NCI-H187 treated with DMSO at 0.1 percent for 48 hours (cell line): Measurements from ENCODE around the gene OGFR.
A peak's percentile ranks its signal among the peaks of the same experiment; 100 is the strongest.

Experiments used
- DNase-seq: peaks from one replicate; lab custom pipeline; 2025; lab: John Stamatoyannopoulos, UW

OGFR gene

DNA sequence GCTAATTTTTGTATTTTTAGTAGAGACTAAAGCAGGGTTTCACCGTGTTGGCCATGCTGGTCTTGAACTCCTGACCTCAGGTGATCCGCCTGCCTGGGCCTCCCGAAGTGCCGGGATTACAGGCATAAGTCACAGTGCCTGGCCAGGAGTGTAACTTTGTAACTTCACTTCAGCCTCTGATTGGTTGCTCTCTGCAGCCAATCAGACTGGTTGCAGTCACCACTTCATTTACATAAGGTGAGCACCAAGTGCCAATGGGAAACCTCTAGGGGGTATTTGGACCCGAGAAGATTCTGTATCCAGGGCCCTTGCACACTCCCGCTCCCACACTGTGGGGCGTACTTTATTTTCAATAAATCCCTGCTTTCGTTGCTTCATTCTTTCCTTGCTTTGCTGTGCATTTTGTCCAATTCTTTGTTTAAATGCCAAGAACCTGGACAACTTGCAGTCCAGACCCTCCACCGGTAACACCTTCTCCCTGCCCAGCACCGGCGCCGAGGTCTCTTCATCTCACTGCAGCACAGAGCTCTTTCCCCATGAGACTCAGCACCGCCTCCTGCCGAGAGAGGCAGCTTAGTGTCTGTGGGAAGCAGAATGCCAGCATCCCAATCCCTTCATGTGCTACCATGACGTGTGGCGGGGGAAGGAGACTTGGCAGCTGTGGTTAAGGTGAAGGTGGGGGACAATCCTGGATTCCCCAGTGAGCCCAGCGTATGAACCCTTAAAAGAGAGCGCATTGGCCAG is 22.3 kb upstream of the OGFR start:
- DNase-seq, result no peak

DNA sequence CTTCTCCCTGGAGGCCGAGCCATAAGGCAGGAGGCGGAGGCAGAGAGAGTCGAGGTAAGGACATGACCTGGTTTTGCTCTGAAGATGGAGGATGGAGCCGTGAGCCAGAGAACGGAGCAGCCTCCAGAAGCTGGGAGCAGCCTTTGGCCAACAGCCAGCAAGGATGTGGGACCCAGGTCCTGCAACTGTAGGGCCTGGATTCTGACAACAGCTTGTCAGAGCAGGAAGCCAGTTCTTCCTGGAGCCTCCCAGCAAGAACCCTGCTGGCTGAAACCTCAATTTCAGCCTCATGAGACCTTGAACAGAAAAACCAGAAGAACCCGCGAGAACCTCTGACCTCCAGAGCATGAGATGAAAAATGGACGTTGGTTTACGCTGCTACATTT is 21.7 kb upstream of the OGFR start:
- DNase-seq, result no peak

GRCh38 chr20:62784497-62784896 is 20.1 kb upstream of the OGFR start:
- DNase-seq, result no peak

GRCh38 chr20:62785393-62785792 is 19.2 kb upstream of the OGFR start:
- DNase-seq, result no peak

DNA sequence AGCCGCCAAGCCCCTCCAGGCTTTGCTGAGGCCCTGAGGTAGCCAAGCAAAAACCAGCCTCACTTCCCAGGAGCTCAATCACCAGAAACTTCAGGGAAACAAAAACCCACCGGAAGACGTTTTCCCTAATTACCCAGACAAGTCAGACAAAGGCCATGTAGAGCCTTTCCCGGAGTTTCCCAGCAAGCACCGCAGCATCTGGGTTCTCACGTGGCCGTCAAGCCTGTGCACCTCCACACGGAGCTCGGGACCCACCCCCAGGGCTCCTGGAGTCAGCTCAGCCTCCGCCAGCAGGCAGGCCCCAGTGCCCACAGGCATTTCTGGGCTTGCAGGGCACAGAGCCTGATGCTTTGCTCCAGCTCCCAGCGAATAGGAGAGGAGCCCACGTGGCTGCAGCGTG is 18.5 kb upstream of the OGFR start:
- DNase-seq, result no peak

GRCh38 chr20:62787321-62787720 is 17.3 kb upstream of the OGFR start:
- no peak for DNase-seq

GRCh38 chr20:62787866-62788265 is 16.8 kb upstream of the OGFR start:
- DNase-seq, result no peak

DNA sequence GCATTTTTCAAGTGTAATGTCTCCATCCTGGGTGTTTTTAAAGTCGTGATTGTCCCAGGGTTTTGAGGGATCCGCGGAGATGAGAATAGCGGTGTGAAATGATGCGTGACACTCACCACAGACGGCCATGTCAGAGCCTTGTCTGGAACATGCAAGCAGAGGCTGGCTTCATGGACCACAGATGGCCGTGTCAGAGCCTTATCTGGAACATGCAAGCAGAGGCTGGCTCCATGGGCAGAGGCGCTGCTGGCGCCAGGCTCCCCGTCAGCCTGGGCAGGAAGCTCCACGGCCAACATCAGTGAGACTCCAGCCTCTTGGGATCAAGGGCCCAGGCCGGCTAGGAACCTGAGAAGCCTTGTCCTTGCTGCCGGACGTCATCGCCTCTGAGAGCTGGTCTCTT is 16.0 kb upstream of the OGFR start:
- no peak for DNase-seq

DNA sequence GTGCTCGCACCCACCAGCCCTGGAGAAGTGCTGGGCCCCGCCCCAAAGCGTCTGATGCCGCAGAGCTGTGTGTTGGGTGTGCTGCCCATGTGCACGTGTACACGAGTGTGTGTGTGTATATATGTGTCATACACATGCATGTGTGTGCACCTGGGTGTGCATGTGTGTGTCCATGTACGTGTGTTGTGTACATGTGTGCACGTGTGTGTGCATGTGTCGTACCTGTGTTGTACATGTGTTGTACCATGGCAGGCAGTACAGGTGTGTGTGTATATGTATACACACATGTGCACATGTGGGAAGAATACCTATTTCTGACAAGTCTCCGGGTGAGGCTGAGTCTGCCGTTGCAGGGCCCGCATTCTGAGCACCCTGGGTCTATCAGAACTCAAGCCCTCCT is 14.6 kb upstream of the OGFR start:
- DNase-seq, result no peak

- DNase-seq, result peak; percentile 60
Observed at GRCh38 chr20:62791301-62792181, 13.1 kb upstream of the OGFR start.

DNA sequence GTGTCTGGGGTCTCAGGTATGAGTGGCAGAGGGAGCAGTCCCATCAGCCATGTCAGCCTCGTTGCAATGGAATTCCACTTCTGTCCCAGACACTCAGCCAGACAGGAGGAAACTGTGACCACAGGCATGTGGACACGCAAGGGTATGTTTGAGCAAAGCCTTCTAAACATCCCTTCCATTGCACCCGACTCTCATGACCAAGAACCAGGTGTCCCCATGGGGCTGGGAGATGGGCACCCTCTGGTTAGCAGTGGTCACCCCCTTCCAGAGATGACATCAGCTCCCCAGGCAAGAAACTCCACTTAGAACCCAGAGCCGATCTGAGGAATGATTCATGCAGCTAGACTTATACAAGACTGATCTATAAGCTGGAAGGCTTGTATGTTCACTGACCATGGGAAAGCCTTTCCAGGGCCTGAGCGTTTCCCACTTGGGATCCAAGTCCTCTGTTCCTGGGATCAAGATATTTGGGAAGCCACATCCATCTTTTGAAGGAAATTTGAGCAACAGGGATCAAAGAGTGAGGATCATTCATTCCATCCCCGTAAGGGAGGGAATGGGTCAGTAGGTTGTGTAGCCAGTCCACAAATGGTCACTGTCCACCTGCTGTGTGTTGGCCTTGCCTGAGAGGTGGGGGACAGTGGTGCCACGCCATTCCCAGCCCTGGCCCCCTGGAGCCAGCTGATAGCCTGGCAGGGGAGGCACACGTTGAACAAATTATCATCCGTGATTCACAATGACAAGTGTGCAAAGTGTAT is 12.3 kb upstream of the OGFR start:
- DNase-seq, result no peak

DNA sequence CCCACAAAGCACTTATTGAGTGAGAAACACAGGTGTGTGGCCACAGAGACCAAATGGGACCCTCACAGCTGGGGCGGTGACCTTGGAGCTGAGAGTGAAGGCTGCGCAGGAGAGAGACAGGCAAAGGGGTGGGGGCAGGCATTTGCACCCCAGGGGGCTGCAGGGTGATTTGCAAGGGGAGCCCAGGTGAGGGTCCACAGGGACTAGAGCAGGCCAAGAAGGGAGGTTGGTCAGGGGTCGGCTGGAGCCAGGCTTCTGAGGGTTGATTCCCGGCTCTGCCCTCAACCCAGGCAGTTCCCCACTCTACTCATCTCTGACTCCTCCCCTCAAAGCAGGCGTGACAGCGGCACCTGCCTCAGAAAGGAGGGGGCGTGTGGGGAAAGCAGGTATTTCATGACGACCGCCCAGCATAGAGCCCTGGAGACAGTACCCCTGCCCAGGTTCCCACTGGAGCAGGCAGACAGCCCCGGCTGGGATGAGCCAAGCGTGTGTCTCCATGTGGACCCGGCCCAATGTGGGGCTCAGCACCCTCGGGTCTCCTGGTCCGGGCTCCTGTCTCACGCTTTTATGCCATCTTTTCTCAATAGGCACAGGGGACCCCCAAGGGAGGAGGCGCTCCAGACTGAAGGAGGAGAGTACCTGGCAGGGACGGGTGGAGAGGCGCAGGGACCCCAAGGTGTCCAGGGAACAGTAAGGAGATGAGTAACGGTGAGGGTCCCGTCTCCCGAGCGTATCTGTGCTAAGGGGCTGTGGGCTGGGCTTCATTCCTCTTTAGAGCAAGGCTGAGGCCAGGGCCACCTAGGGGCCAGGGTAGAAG is 11.5 kb upstream of the OGFR start:
- DNase-seq, result peak; percentile 20

- no peak for DNase-seq
Observed at GRCh38 chr20:62793757-62794006, 11.0 kb upstream of the OGFR start.

DNA sequence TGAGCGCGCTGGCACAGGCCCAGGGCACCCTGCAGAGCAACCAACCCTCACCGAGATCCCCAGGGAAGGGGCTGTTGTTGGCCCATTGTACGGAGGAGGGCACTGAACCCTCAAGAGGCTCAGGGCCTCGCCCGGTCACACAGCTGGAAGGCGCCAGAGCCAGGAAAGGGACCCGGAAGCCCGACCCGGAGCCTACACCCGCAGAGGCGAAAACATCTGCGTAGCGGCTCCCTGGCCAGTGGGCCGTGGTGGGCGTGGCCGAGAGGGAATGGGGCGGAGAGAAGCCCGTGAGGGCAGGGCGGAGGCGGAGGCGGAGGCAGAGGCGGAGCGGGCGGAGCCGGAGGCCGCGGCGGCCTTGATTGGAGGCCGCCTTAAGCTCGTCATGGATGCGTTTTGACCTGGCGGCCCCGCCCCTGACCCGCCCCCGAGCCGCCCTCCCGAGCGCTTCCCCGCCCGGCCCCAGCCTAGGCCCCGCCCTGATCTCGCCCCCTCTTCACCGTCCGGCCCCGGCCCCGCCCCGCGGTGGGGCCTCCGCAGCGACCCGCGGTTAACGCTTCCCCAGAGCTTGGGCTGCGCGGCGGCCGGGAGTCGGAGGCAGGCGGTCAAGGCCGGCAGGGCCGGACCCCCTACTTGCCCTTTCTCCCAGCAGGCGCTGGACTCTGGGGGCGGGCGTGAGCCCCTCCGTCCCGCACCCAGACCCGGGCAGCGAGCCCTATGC is 10.5 kb upstream of the OGFR start:
- peak; percentile 43 for DNase-seq

DNA sequence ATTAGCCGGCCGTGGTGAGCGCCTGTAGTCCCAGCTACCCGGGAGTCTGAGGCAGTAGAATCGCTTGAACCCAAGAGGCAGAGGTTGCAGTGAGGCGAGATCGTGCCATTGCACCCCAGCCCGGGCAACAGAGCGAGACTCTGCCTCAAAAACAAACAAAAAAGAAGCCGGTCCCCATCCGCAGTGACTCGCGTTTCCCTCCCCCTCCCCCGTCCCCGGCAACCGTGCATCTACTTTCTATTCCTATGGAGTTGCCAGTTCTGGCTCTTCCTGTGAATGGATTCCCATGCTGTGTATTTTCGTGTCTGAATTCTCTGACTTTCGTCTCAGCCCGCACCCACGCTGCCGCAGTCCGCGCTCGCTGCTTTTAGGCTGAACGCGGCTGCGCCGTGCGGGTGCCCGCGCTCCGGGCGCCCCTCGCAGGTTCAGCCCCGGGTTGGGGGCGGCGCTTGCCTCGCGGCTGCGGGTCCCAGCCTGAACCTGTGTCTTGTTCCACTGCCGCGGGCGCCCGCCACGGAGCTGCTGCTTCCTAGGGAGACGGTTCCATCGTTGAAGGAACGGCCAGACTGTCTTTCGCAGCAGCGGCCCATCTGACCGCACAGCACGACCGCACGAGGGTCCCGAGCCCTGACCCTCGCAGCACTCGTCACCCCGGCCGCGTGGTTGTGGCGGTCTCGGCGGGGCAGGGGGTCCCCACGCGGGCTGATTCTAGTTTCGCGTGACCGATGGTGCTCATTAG is 9.4 kb upstream of the OGFR start:
- no peak for DNase-seq

DNA sequence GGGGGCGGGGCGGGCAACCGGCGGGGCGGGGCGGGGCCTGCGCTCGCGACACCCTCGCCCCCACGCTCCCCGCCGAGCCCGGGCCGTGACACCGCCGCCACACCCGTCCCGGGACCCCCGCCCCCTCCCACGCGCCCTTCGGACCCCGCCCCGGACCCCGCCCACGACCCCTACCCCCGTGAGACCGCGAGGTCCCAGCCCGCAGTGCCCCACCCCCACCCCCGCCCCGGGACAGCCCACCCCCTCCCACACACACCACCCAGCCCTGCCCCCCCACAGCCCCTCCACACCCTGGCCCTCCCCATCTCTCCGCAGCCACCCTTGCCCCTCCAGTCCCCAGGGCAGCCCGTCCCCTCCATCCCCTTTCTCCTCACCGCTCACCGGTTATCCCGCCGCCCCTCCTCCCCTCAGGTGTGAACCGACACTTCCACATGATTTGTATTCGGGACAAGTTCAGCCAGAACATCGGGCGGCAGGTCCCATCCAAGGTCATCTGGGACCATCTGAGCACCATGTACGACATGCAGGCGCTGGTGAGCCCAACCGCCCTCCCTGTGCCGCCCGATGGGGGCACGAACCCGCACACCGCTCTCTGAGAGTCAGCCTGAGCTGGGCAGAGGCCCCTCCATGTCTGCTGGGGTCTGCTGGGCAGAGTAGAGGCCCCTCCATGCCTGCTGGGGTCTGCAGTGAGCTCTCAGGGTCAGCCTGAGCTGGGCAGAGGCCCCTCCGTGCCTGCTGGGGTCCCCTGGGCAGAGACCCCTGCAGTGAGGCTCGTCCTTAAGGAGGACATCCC is 7.7 kb upstream of the OGFR start:
- DNase-seq, result no peak

GRCh38 chr20:62797671-62798532 is 6.7 kb upstream of the OGFR start:
- DNase-seq, result no peak

GRCh38 chr20:62799036-62799435 is 5.6 kb upstream of the OGFR start:
- DNase-seq, result no peak

DNA sequence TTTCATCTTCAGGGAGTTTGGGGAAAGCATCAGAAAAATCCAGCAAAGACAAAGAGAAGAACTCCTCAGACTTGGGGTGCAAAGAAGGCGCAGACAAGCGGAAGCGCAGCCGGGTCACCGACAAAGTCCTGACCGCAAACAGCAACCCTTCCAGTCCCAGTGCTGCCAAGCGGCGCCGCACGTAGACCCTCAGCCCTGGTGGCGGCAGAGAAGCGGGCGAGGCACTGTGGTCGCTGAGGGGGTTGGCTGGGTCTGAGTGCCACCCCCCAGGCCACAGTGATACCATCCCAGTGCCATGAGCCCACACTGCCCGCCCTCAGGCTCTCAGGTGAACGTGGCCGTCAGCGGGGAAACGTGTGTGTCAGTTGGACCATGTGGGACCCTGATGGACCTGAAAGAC is 5.2 kb upstream of the OGFR start:
- DNase-seq, result no peak
